Measurements from ENCODE around the gene ZNF680.
"Not testable (repeated sequence)": the region's sequence is repeated elsewhere in the genome, so short reads cannot be mapped to it uniquely, and the experiment has no call there.

ZNF680 gene

DNA sequence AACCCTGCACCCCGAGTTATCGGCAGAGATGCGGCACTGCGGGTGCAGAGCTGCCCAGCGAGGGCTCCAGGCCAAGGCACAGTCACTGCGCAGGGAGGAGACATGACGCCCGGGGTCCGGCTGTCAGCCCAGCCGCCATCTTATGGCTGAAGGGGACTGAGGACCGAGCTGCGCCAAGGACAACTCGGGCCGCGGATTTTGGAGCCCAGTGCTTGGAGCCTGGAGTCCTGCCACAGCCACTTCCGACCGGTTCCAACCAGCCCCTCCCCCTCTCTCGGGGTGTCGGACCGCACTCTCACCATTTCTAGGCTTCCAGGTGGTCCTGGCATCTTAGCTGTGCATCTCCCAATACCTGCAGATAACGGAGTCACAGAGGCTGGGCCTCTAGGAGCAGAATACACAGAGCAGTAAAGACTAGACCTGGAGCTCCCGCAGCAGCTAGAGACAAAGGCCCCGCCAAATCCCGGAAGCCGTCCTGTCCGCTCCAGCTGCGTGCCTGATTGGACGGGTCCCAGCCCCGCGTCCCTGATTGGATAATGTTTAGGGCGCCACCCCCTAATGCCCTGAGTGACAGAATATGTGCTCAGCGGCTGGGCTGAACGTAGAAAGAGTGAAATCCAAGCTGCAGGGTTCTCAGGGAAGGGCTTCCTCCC, at the start of gene ZNF680:
ZNF680 (minus strand) TSS at position 446 of the 653 bp plus-strand sequence; CDS start at position 329, 117 bp downstream.
- DNase-seq (ENCODE audit: low read depth in 2 of 2), result peak; percentile 80 to 81

DNA sequence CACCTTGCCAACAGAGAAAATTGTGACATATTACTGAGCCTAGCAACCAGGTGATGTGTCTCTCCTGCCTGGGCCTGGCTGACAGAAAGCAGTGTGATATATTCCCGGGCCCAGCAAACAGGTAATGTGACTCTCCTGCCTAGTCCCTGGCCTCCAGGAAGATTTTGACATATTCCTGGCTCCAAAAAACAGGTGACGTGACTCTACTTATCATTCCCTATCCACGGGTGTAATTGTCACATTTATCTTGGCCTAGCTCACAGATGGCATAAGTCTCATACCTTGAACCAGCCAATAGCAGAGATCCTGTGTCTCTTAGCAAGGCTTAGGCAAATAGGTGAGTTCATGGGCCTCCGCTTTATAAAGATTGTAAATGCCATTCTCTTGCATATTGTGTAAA, 49.6 kb upstream of the ZNF680 start:
- no peak for DNase-seq (ENCODE audit: low read depth in 2 of 2)

- DNase-seq (ENCODE audit: low read depth in 2 of 2), result no peak
Measured at GRCh38 chr7:64611717-64612116, 48.8 kb upstream of the ZNF680 start.

GRCh38 chr7:64610997-64611396, 48.1 kb upstream of the ZNF680 start:
- no peak for DNase-seq (ENCODE audit: low read depth in 2 of 2)

GRCh38 chr7:64608116-64608910, 45.4 kb upstream of the ZNF680 start:
- no peak for DNase-seq (ENCODE audit: low read depth in 2 of 2)

GRCh38 chr7:64606385-64606784, 43.5 kb upstream of the ZNF680 start:
- DNase-seq (ENCODE audit: low read depth in 2 of 2), result no peak

DNA sequence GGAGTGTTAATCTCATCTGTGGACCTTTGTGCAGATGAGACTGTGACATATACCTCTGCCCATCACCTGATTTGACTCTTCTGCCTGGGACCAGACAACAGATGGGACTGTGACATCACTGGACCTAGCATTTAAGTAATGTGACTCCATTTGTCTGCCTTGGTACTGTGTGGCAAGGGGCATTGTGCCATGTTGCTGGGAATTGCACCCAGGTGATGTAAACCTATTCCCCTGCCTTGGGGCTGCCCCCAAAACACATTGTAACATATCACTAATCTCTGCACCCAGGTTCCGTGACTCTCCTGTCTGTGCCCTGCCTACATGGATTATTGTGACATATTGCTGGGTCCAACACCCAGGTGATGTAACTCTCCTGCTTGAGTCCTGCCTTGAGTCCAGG, 40.4 kb upstream of the ZNF680 start:
- DNase-seq (ENCODE audit: low read depth in 2 of 2), result no peak

- no peak for DNase-seq (ENCODE audit: low read depth in 2 of 2)
Measured at GRCh38 chr7:64602518-64602917, 39.6 kb upstream of the ZNF680 start.

DNA sequence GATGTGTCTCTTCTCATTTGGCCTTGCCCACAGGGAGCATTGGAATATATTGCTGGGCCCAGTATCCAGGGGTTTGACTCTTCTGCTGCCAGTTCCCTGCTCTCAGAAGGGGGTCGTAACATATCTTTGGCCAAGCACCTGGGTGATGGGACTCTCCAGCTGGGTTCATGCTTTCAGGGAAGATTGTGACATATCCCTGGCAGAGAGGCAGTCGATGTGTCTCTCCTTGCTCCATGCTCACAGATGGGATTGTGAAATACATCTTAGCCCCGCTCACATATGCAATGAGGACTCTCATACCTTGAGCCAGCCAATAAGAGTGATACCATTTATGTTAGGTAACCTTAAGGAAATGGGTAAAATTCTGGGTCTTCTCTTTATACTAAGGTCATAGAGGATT, 39.2 kb upstream of the ZNF680 start:
- DNase-seq (ENCODE audit: low read depth in 2 of 2), result no peak

DNA sequence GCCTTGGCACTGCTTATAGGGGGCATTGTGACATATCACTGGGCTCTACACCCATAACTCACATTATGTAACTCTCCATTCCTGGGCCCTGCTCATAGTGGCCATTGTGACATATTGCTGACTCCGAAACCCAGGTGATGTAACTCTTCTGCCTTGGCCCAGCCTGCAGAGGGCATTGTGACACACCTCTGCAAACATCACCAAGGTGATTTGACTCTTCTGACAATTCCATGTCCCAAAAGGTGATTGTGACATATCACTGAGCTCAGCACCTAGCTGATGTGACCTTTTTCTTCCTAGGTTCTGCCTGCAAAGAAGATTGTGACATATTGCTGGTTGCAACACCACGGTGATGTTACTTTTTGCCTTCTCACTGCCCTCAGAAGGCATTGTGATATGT, 36.5 kb upstream of the ZNF680 start:
- no peak for DNase-seq (ENCODE audit: low read depth in 2 of 2)

- no peak for DNase-seq (ENCODE audit: low read depth in 2 of 2)
Measured at GRCh38 chr7:64590971-64591370, 28.1 kb upstream of the ZNF680 start.

GRCh38 chr7:64581926-64582894, 19.3 kb upstream of the ZNF680 start:
- DNase-seq (ENCODE audit: low read depth in 2 of 2), result no peak

GRCh38 chr7:64581391-64581790, 18.5 kb upstream of the ZNF680 start:
- DNase-seq (ENCODE audit: low read depth in 2 of 2), result no peak

DNA sequence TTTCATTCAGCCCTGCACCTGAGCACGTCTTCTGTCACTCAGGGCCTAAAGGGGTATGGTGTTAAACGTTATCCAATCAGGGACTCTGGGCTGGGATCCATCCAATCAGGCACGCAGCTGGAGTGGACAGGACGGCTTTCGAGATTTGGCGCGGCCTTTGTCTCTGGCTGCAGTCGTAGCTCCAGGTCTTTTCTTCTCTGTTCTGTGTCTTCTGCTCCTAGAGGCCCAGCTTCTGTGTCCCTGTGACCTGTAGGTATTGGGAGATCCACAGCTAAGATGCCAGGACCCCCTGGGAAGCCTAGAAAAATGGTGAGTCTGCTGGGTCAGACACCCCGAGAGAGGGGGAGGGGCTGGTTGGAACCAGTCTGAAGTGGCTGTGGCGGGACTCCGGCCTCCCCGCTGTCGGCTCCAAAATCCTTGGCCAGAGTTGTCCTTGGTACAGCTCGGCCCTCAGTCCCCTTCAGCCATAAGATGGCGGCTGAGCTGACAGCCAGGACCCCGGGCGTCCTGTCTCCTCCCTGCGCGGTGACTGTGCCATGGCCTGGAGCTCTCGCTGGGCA, 11.7 kb upstream of the ZNF680 start:
- DNase-seq (ENCODE audit: low read depth in 2 of 2), result no peak

GRCh38 chr7:64570284-64570605, 7.4 kb upstream of the ZNF680 start:
- not testable (repeated sequence) for DNase-seq (ENCODE audit: low read depth in 2 of 2)

- peak; percentile 7 to 16 for DNase-seq (ENCODE audit: low read depth in 2 of 2)
Measured at GRCh38 chr7:64569372-64570283, 6.8 kb upstream of the ZNF680 start.

DNA sequence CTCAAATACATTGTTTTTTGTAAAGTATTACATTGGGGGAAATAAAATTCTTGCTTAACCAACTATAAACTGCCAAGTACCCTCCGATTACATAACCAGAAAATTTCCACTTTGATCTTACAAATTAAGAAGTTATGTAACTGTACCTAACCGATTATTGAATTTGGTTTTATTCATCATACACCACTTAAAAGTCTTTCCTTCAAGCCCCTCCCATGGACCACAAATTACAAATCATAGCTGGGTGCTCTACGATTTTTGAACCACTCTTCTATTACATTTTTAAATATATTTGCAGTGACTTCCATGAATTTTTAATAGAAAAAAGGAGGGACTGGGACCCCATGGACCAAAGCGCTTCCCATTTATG, 630 bp downstream of the ZNF680 start:
- DNase-seq (ENCODE audit: low read depth in 2 of 2), result no peak

DNA sequence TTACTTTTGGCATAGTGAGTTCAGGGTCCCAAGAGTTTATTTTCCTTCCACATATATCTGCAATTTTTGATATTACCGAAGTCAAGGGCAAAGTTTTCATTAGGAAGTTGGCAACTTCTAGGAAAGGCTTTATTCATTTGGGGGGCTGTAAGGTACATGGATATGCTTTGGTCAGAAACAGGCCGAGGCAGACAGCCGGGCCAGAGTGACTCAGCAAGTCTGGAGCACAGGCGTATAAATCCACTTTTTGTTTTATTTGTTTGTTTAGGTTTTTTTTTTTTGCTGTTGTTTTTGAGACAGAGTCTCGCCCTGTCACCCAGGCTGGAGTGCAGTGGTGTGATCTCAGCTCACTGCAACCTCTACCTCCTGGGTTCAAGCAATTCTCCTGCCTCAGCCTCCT, 3.7 kb downstream of the ZNF680 start:
- no peak for DNase-seq (ENCODE audit: low read depth in 2 of 2)

DNA sequence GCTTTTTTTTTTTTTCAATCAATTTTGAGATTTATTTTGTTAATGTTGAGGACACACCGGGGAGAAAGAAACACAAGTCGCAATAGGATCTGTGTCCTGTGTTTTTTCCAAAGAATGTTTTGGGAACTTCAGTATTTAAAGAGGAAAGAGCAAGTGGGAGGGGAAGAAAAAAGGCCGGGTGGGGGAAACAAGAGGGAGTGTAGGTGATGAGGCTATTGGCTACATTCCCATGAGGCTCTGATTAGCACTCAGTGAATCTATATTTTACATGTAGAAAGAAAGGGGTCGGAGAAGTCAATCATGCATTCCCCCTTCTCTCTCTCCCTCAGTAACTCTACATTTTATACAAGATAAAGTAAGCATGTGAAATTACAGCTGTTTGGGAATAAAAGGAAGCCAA, 4.1 kb downstream of the ZNF680 start:
- DNase-seq (ENCODE audit: low read depth in 2 of 2), result no peak

DNA sequence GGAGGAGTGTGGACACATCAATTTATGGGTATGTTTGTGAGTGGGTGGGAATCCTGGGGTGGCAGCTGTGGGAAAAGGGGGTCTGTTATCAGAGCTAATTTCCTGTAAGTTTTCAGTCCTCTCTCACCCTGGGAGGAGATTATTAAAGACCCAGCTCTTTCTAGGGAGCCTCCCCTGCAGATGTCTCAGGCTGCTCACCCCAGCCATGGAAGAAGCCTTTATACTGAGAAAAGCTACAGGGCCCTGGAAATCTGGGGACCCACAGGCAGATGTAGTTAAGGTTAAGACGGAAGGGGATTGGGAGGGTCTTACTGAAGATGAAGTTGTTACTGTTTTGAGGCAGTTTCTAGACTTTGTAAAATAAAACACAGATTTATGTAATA, 4.6 kb downstream of the ZNF680 start:
- no peak for DNase-seq (ENCODE audit: low read depth in 2 of 2)

Measured in stimulated activated CD4-positive, alpha-beta T cell treated with anti-CD3 and anti-CD28 coated beads, Interleukin-12 subunit alpha, Interleukin-12 subunit beta, amount 100 ng/mL, for 24 hours (primary cell).